RPMI8226 (cell line): ENCODE measurements around the gene HMGXB3.

Experiments used
- DNase-seq: peaks from one replicate; pipeline ENCODE4 v3.0.0-alpha.2; 2015

Gene HMGXB3

GRCh38 chr5:150097152-150097551 lies 96.6 kb downstream of the HMGXB3 start:
- no peak for DNase-seq

DNA sequence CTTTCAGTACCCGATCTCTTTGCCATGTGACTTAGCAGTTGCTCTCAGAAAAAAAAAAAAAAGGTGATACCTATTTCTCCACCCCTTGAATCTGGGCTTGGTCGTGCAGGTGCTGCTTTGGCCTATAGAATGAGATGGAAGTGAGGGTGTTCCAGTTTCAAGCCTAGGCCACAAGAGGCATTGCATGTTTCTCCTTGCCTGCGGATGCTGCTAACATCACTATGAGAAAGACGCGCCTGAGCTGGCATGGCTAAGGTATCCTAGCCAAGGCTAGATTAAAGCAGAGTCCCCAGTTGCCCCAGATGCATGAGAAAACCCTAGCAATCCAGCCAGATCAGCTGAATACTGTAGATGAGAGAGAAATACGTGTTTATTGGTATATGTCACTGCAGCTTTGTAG lies 100.5 kb downstream of the HMGXB3 start:
- DNase-seq, result no peak
